SK-N-SH (cell line): Measurements from ENCODE around the gene TBC1D5.

ENCODE experiments used
- MAX ChIP-seq: IDR thresholded peaks from 2 replicates; pipeline ENCODE4 v1.4.0; 2012; ENCODE audit warnings: low read depth
- NRF1 ChIP-seq: IDR thresholded peaks from 2 replicates; pipeline ENCODE4 v1.6.1; 2012; ENCODE audit warnings: low read depth, mild to moderate bottlenecking, low read length
- USF2 ChIP-seq: fragments of 150-350 bp; IDR thresholded peaks from 2 replicates; pipeline ENCODE4 v1.6.1; 2017; ENCODE audit warnings: antibody characterized with exemption, low read length, low read depth, borderline replicate concordance
- TF ChIP-seq, protein P1 (sequence below): fragments of 200-600 bp; sonication (generic); IDR thresholded peaks from 2 replicates; pipeline ENCODE4 v1.6.1; 2017; ENCODE audit warnings: antibody characterized with exemption, mild to moderate bottlenecking, moderate library complexity

DNA sequence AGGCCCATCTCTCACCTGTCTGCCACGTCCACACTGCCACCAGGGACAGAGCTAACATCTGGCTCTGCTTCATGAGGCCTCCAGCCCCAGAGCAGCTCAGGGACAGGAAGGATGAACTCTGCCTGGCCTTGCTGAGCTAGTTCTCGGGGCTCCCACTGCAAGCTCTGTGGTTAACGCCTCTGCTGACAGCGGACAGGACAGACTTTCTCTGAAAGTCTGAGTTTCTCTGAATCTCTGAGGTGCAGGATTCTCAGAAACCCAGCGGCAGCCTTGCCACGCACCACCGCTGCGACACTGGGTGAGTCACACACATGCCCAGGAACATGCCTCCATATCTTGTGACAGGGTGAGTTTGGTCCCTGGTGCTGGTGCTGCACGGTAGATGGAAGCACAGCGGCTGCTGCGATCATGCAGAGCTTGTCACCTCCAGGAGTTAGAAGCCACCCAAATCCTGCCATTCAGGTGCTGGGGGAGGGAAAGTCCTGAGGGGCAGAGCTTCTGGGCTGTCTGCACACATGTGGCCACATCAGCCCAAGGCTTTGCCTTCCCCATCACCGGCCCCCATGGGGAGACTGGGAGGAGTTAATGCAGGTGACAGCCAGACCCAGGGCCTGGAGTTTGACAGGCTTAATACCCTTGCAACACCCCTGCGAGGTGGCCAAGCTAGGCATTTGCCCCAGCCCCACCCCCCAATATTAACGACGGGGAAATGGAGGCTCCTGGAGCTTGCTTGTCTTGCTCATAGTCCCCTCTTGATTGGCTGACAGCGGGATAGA, 590.6 kb downstream of the TBC1D5 start:
- TF ChIP-seq, protein P1, sequence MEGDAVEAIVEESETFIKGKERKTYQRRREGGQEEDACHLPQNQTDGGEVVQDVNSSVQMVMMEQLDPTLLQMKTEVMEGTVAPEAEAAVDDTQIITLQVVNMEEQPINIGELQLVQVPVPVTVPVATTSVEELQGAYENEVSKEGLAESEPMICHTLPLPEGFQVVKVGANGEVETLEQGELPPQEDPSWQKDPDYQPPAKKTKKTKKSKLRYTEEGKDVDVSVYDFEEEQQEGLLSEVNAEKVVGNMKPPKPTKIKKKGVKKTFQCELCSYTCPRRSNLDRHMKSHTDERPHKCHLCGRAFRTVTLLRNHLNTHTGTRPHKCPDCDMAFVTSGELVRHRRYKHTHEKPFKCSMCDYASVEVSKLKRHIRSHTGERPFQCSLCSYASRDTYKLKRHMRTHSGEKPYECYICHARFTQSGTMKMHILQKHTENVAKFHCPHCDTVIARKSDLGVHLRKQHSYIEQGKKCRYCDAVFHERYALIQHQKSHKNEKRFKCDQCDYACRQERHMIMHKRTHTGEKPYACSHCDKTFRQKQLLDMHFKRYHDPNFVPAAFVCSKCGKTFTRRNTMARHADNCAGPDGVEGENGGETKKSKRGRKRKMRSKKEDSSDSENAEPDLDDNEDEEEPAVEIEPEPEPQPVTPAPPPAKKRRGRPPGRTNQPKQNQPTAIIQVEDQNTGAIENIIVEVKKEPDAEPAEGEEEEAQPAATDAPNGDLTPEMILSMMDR, result no peak
- TF ChIP-seq MAX, result no peak
- no peak for TF ChIP-seq NRF1
- TF ChIP-seq USF2, result no peak
